Endodermal cell (in vitro differentiated cells): ENCODE data around the gene ADH6. TPM values are rescaled to one million over a fixed set of nuclear protein-coding genes. Genes with fewer than 3 reads are reported as not detected.
"Not testable (repeated sequence)": the region's sequence is repeated elsewhere in the genome, so short reads cannot be mapped to it uniquely, and the experiment has no call there.

Experiments
- DNase-seq: peaks from one replicate; pipeline ENCODE4 v3.0.0-alpha.2; 2017
- H3K27ac ChIP-seq: 2 replicates; pipeline ENCODE4 v1.5.1; 2013; ENCODE audit warnings: mild to moderate bottlenecking, low read depth, low read length, moderate library complexity
- H3K27me3 ChIP-seq: 2 replicates; pipeline ENCODE4 v1.6.1; 2013; ENCODE audit warnings: mild to moderate bottlenecking, low read length, moderate library complexity; ENCODE audit not compliant: insufficient read depth, control insufficient read depth, poor library complexity, severe bottlenecking
- H3K36me3 ChIP-seq: 2 replicates; pipeline ENCODE4 v1.7.0; 2013; ENCODE audit warnings: mild to moderate bottlenecking, low read length, moderate library complexity; ENCODE audit not compliant: control insufficient read depth, insufficient read depth
- H3K4me1 ChIP-seq: one replicate; pipeline ENCODE4 v1.7.0; 2013; ENCODE audit warnings: low read length; ENCODE audit not compliant: control insufficient read depth, insufficient read depth
- H3K4me3 ChIP-seq: 2 replicates; pipeline ENCODE4 v1.5.1; 2013; ENCODE audit warnings: mild to moderate bottlenecking, low read length, moderate library complexity
- H3K9ac ChIP-seq: 2 replicates; pipeline ENCODE4 v1.6.1; 2013; ENCODE audit warnings: mild to moderate bottlenecking, low read length, moderate library complexity; ENCODE audit not compliant: poor library complexity, severe bottlenecking; ENCODE audit errors: extremely low read depth
- H3K9me3 ChIP-seq: 2 replicates; pipeline ENCODE4 v1.6.1; 2013; ENCODE audit warnings: mild to moderate bottlenecking, low read length, moderate library complexity; ENCODE audit not compliant: control insufficient read depth
- H3K27ac Mint-ChIP-seq: 2 replicates; pipeline ENCODE4 v1.8.0; 2020; ENCODE audit warnings: mixed read lengths
- H3K27me3 Mint-ChIP-seq: 2 replicates; pipeline ENCODE4 v1.8.0; 2021; ENCODE audit warnings: mild to moderate bottlenecking, mixed read lengths; ENCODE audit not compliant: insufficient read depth
- H3K36me3 Mint-ChIP-seq: 2 replicates; pipeline ENCODE4 v1.8.0; 2020; ENCODE audit warnings: low read depth, mixed read lengths
- H3K4me1 Mint-ChIP-seq: 2 replicates; pipeline ENCODE4 v1.8.0; 2020; ENCODE audit warnings: mixed read lengths
- H3K4me3 Mint-ChIP-seq: 2 replicates; pipeline ENCODE4 v1.8.0; 2020; ENCODE audit warnings: mild to moderate bottlenecking, moderate library complexity, mixed read lengths
- H3K9me3 Mint-ChIP-seq: 2 replicates; pipeline ENCODE4 v1.8.0; 2020; ENCODE audit warnings: mild to moderate bottlenecking, mixed read lengths
- WGBS, 2 experiments: methylation state at CpG; one replicate each; pipeline versions ENCODE4 v1.1.5 to v1.1.7; 2013; ENCODE audit warnings: missing lambda C conversion rate in 2 of 2, mixed read lengths in 1 of 2; ENCODE audit not compliant: insufficient coverage in 1 of 2, insufficient read length in 1 of 2; 5-methylcytosine and 5-hydroxymethylcytosine counted together
- total RNA-seq, 2 donors: library from RNA; stranded (reverse); fragmentation: NEBNext Ultra II Directional in 1 of 2; extraction: Animal tissue kit (Norgen Biotek cat#: 25700) in 1 of 2; gene quantifications; 2 replicates in 1 of 2; 3 replicates in 1 of 2; pipeline ENCODE4 v1.2.1, GENCODE V29; 2021
- TF ChIP-seq, protein P1 (sequence below): fragments of 200-600 bp; sonication (generic); conservative IDR thresholded peaks from 2 replicates; pipeline ENCODE4 v1.5.0; 2021; ENCODE audit warnings: antibody characterized with exemption, mild to moderate bottlenecking

The ADH6 gene
- total RNA-seq, 2 donors from 2014 or later, result not detected

DNA sequence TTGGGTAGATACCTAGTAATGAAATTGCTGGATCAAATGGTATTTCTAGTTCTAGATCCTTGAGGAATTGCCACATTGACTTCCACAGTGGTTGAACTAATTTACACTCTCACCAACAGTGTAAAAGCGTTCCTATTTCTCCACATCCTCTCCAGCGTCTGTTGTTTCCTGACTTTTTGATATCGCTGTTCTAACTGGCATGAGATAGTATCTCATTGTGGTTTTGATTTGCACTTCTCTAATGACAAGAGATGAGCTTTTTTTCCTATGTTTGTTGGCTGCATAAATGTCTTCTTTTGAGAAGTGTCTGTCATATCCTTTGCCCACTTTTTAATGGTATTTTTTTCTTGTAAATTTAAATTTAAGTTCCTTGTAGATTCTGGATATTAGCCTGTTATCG lies 8.6 kb upstream of the ADH6 start:
- not testable (repeated sequence) for H3K36me3 ChIP-seq, H3K27ac Mint-ChIP-seq, H3K36me3 Mint-ChIP-seq, H3K27ac ChIP-seq, H3K9me3 ChIP-seq, H3K9ac ChIP-seq, H3K27me3 ChIP-seq, H3K9me3 Mint-ChIP-seq, H3K4me3 Mint-ChIP-seq, H3K4me1 ChIP-seq, H3K4me3 ChIP-seq, DNase-seq, H3K27me3 Mint-ChIP-seq, H3K4me1 Mint-ChIP-seq
- 80 to 96% methylated on average over 2 to 4 of the region's 4 CpGs for WGBS, 2 experiments

DNA sequence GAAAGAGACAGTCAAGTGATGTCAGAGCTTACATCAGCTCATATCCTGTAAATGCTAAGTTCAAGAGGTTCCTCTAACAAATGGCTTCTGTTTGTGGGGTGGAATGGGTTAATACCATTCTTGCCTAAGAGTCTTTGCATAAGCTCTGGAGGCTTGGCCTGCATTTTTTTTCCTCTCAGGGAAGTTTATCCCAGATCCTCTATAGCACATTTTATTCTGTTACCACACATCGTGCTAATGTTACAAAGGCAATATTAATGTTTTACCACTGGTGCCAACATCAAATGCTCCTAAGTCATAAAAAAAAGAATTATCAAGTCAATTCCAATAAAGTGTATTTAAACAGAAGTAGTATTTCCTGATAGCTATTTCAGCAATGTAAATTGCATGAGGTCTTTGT lies 2.9 kb upstream of the ADH6 start:
- Histone ChIP-seq H3K4me1 (no peaks in the 10 kb centered on the region), H3K27me3 (no peaks in the 10 kb centered on the region), H3K9me3 (no peaks in the 10 kb centered on the region), H3K9ac (no peak overlapping the region), H3K36me3 (no peaks in the 10 kb centered on the region), H3K27ac (no peak overlapping the region), H3K4me3 (no peak overlapping the region)
- 29 to 43% methylated on average over 1 of the region's 1 CpG for WGBS, 2 experiments
- H3K9me3 Mint-ChIP-seq, result peaks cover 6% of the 10 kb centered on the region
- H3K4me3 Mint-ChIP-seq, result no peak overlapping the region
- DNase-seq, result no peak
- TF ChIP-seq, protein P1, sequence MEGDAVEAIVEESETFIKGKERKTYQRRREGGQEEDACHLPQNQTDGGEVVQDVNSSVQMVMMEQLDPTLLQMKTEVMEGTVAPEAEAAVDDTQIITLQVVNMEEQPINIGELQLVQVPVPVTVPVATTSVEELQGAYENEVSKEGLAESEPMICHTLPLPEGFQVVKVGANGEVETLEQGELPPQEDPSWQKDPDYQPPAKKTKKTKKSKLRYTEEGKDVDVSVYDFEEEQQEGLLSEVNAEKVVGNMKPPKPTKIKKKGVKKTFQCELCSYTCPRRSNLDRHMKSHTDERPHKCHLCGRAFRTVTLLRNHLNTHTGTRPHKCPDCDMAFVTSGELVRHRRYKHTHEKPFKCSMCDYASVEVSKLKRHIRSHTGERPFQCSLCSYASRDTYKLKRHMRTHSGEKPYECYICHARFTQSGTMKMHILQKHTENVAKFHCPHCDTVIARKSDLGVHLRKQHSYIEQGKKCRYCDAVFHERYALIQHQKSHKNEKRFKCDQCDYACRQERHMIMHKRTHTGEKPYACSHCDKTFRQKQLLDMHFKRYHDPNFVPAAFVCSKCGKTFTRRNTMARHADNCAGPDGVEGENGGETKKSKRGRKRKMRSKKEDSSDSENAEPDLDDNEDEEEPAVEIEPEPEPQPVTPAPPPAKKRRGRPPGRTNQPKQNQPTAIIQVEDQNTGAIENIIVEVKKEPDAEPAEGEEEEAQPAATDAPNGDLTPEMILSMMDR, result no peak
- peaks cover 20% of the 10 kb centered on the region for H3K4me1 Mint-ChIP-seq
- peaks cover 3% of the 10 kb centered on the region for H3K36me3 Mint-ChIP-seq
- H3K27me3 Mint-ChIP-seq, result peaks cover 5% of the 10 kb centered on the region
- no peak overlapping the region for H3K27ac Mint-ChIP-seq

DNA sequence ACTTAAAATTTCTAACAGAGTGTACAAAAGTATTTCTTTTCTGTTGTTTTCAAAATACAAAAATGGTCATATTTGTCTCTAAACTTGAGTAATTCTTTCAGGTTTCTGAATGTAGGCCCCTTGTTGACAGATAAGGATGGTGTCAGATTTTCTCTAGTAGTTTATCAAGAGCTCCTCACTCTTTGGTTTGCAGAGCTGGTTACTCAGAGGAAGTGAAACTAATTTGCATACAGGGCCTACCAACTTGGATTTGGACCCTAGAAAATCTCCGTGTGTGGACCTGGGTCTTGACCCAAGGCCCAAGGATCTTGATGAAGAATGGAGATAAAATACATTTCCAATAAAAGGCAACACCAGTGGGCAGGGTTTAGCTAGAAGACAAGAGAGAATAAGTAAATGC lies 433 bp upstream of the ADH6 start:
- 40% methylated on average over 1 of the region's 1 CpG; no CpG with 5 or more reads in 1 of the 2 experiments for WGBS, 2 experiments
- Histone ChIP-seq H3K4me1 (no peaks in the 10 kb centered on the region), H3K9ac (no peak overlapping the region), H3K27ac (no peak overlapping the region), H3K4me3 (no peak overlapping the region), H3K27me3 (no peaks in the 10 kb centered on the region), H3K9me3 (no peaks in the 10 kb centered on the region), H3K36me3 (no peaks in the 10 kb centered on the region)
- Mint-ChIP-seq H3K4me3 (no peak overlapping the region), H3K27me3 (peaks cover 5% of the 10 kb centered on the region), H3K36me3 (peaks cover 3% of the 10 kb centered on the region), H3K4me1 (peaks cover 20% of the 10 kb centered on the region), H3K9me3 (peaks cover 6% of the 10 kb centered on the region), H3K27ac (no peak overlapping the region)
- TF ChIP-seq, protein P1, result no peak
- DNase-seq, result no peak

DNA sequence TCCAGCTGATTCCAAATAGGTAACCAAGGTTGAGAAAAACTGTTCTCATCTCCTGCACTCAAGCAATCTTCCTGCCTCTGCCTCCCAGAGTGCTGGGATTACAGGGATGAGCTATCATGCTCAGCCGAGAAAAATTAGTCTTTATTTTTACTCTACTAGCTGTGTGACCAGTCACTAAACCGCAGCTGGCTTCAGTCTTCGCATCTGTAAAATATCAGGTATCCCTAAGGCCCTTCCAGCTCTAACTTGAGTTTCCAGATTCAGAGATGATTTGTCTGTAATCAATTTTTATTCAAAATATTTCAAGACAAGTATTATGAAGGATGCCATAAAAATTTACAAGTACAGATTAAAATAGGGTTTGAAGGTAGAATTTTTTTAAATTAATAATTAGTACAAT lies 3.5 kb downstream of the ADH6 start:
- Histone ChIP-seq H3K4me3 (no peak overlapping the region), H3K9ac (no peak overlapping the region), H3K4me1 (no peaks in the 10 kb centered on the region), H3K27ac (no peak overlapping the region), H3K27me3 (no peaks in the 10 kb centered on the region), H3K36me3 (no peaks in the 10 kb centered on the region), H3K9me3 (no peaks in the 10 kb centered on the region)
- TF ChIP-seq, protein P1, result no peak
- 95 to 97% methylated on average over 3 of the region's 3 CpGs for WGBS, 2 experiments
- Mint-ChIP-seq H3K36me3 (peaks cover 3% of the 10 kb centered on the region), H3K27ac (no peak overlapping the region), H3K27me3 (peaks cover 5% of the 10 kb centered on the region), H3K4me3 (no peak overlapping the region), H3K4me1 (peaks cover 12% of the 10 kb centered on the region), H3K9me3 (peaks cover 6% of the 10 kb centered on the region)
- no peak for DNase-seq
